HCT116 (cell line): ENCODE data around the gene CPNE4. TPM values are rescaled to one million over a fixed set of nuclear protein-coding genes. Genes with fewer than 3 reads are reported as not detected.
"Not testable (repeated sequence)": the region's sequence is repeated elsewhere in the genome, so short reads cannot be mapped to it uniquely, and the experiment has no call there.

Experiments
- ATAC-seq: fragments of 200-7000 bp; cut with Tn5 transposase; 2 replicates; pipeline ENCODE4 v1.9.1; 2020; ENCODE audit warnings: mild to moderate bottlenecking, moderate library complexity
- BruUV-seq: library from RNA; stranded (reverse); fragments of 400-500 nt; replicated peaks from 2 replicates; lab custom pipeline; 2021; lab: Mats Ljungman, UMichigan
- CTCF ChIA-PET: fragments of 300-600 bp; sonication (Branson Sonifier 250); formaldehyde crosslinking; loops from one replicate; lab custom pipeline; 2021; ENCODE audit warnings: antibody characterized with exemption; lab: Charles Lee
- POLR2A ChIA-PET: fragments of 300-600, 350-600 bp; sonication (Branson Sonifier 250); formaldehyde crosslinking; loops from one replicate; lab custom pipeline; 2021; ENCODE audit warnings: antibody characterized with exemption; lab: Charles Lee
- RAD21 ChIA-PET, 2 experiments: fragments of 300-600 bp; sonication (Branson Sonifier 250); formaldehyde crosslinking; loops; one replicate each; lab custom pipeline; 2023; ENCODE audit warnings: low total read pairs in 2 of 2; ENCODE audit not compliant: uncharacterized antibody in 2 of 2, unreplicated experiment in 2 of 2, low non-redundant PET in 1 of 2; lab: Charles Lee
- DNase-seq: peaks from one replicate; pipeline ENCODE4 v3.0.0-alpha.2; 2010; ENCODE audit warnings: low read depth, low spot score
- H2AFZ ChIP-seq: fragments of 200-600 bp; shearing (Covaris generic), sonication (generic); 2 replicates; pipeline ENCODE4 v1.6.1; 2017; ENCODE audit warnings: low read depth, mixed run types, mixed read lengths, antibody characterized with exemption, low read length; ENCODE audit not compliant: poor library complexity, severe bottlenecking
- H3K27ac ChIP-seq: 2 replicates; pipeline ENCODE4 v1.5.1; 2012; ENCODE audit warnings: low read depth, low read length
- H3K27me3 ChIP-seq: fragments of 200-600 bp; sonication (generic); 2 replicates; pipeline ENCODE4 v1.6.1; 2016; ENCODE audit warnings: mixed run types, low read length, mixed read lengths; ENCODE audit not compliant: insufficient read depth
- H3K36me3 ChIP-seq, 2 experiments: fragments of 200-500 bp in 1 of 2; fragments of 200-600 bp in 1 of 2; sonication (Bioruptor generic) in 1 of 2; sonication (generic) in 1 of 2; 2 replicates each; pipeline versions ENCODE4 v1.5.1 to v1.6.1; 2014 to 2016; ENCODE audit warnings: low read length in 2 of 2, inconsistent platforms in 1 of 2, mixed read lengths in 1 of 2, mixed run types in 1 of 2; ENCODE audit not compliant: insufficient read depth in 2 of 2, control insufficient read depth in 1 of 2
- H3K4me1 ChIP-seq, 2 experiments: fragments of 200-600 bp in 1 of 2; sonication (generic) in 1 of 2; 2 replicates each; pipeline versions ENCODE4 v1.5.1 to v1.6.1; 2012 to 2017; ENCODE audit warnings: low read length in 2 of 2, inconsistent platforms in 1 of 2, mild to moderate bottlenecking in 1 of 2, mixed read lengths in 1 of 2, mixed run types in 1 of 2, moderate library complexity in 1 of 2; ENCODE audit not compliant: insufficient read depth in 2 of 2, control insufficient read depth in 1 of 2
- H3K4me2 ChIP-seq: fragments of 200-600 bp; sonication (generic); 2 replicates; pipeline ENCODE4 v1.6.1; 2017; ENCODE audit warnings: mixed run types, low read length, mixed read lengths
- H3K4me3 ChIP-seq, 2 experiments: fragments of 200-600 bp in 1 of 2; sonication (generic) in 1 of 2; replicated peaks in 1 of 2; 2 replicates each; pipeline ENCODE4 v1.5.1; 2011 to 2016; ENCODE audit warnings: low read length in 2 of 2, control low read depth in 1 of 2, low read depth in 1 of 2, mild to moderate bottlenecking in 1 of 2, mixed read lengths in 1 of 2, mixed run types in 1 of 2
- H3K79me2 ChIP-seq: fragments of 200-600 bp; sonication (generic); 2 replicates; pipeline ENCODE4 v1.6.1; 2017; ENCODE audit warnings: mild to moderate bottlenecking, mixed run types, low read length, moderate library complexity, mixed read lengths; ENCODE audit not compliant: insufficient read depth
- H3K9ac ChIP-seq: fragments of 200-600 bp; sonication (generic); 2 replicates; pipeline ENCODE4 v1.6.1; 2016; ENCODE audit warnings: low read length, mixed read lengths
- H3K9me2 ChIP-seq: fragments of 200-600 bp; sonication (generic), shearing (Covaris generic); 2 replicates; pipeline ENCODE4 v1.6.1; 2017; ENCODE audit warnings: mixed run types, mild to moderate bottlenecking, moderate library complexity; ENCODE audit not compliant: insufficient read depth
- H3K9me3 ChIP-seq, 2 experiments: fragments of 200-500 bp in 1 of 2; fragments of 200-600 bp in 1 of 2; sonication (Bioruptor generic) in 1 of 2; sonication (generic) in 1 of 2; 2 replicates each; pipeline ENCODE4 v1.6.1; 2014 to 2017; ENCODE audit warnings: low read length in 2 of 2, mixed read lengths in 2 of 2, inconsistent platforms in 1 of 2, low read depth in 1 of 2, mild to moderate bottlenecking in 1 of 2, mixed run types in 1 of 2, moderate library complexity in 1 of 2; ENCODE audit not compliant: control insufficient read depth in 1 of 2, insufficient read depth in 1 of 2
- H4K20me1 ChIP-seq: fragments of 200-600 bp; sonication (generic), shearing (Covaris generic); 2 replicates; pipeline ENCODE4 v1.6.1; 2017; ENCODE audit warnings: mixed run types, mild to moderate bottlenecking, moderate library complexity; ENCODE audit not compliant: insufficient read depth
- CEBPB ChIP-seq: IDR thresholded peaks from 2 replicates; pipeline ENCODE4 v1.6.1; 2012; ENCODE audit warnings: low read depth
- POLR2AphosphoS5 ChIP-seq: IDR thresholded peaks from 2 replicates; pipeline ENCODE4 v1.6.1; 2011; ENCODE audit warnings: mild to moderate bottlenecking, low read depth, low read length, moderate library complexity
- SIN3A ChIP-seq: IDR thresholded peaks from 2 replicates; pipeline ENCODE4 v1.6.1; 2012; ENCODE audit warnings: low read depth
- intact Hi-C: fragments of 100-400 bp; cut with micrococcal nuclease; formaldehyde crosslinking; loops from 2 replicates; pipeline ENCODE4 v1.10.0; 2022
- total RNA-seq: library from RNA; stranded (reverse); gene quantifications from one replicate; pipeline ENCODE4 v1.2.1, GENCODE V29; 2021; ENCODE audit not compliant: unreplicated experiment
- TF ChIP-seq, protein P1 (sequence below): IDR thresholded peaks from 2 replicates; pipeline ENCODE4 v1.6.1; 2012

CPNE4 gene
- total RNA-seq, 1 experiment from 2014 or later = not detected

DNA sequence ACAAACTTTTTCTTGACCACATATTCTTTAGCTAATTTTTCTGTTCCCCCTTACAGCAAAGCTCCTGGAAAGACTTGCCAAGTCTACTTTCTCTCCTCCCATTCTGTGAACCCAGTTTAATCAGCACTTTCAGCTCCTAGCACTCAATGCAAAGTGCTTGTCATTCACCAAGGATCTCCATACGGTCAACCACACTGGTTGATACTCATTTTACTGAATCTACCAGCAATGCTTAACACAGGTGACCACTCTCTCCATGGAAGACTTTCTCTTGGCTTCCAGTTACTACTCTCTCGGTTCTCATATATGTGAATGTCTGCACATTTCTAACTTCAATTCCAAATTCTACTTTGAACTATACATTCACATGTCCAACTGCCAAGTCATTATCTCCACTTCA lies 543.7 kb downstream of the CPNE4 start:
- ChIA-PET POLR2A (no interaction called here), RAD21 (no interaction called here), CTCF (no interaction called here)
- ATAC-seq = no peak
- peaks cover 86% of the 10 kb centered on the region for H3K79me2 ChIP-seq
- intact Hi-C loops = no loop called here
- BruUV-seq = no TSS peak
- no peak for TF ChIP-seq CEBPB
- no peak for TF ChIP-seq SIN3A
- TF ChIP-seq POLR2AphosphoS5 = no peak
- TF ChIP-seq, protein P1, sequence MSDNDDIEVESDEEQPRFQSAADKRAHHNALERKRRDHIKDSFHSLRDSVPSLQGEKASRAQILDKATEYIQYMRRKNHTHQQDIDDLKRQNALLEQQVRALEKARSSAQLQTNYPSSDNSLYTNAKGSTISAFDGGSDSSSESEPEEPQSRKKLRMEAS = no peak
- H3K9ac ChIP-seq = no peak overlapping the region
- no peak overlapping the region for H3K4me3 ChIP-seq
- no peak overlapping the region for H3K27ac ChIP-seq
- no peaks in the 10 kb centered on the region for H3K9me3 ChIP-seq
- H2AFZ ChIP-seq = no peak overlapping the region
- no peak overlapping the region for H3K4me2 ChIP-seq
- H3K9me2 ChIP-seq = no peaks in the 10 kb centered on the region
- peaks cover 31 to 43% of the 10 kb centered on the region in 2 experiments; a peak in 3 of 4 replicates for H3K36me3 ChIP-seq
- no peaks in the 10 kb centered on the region for H3K27me3 ChIP-seq
- DNase-seq = no peak
- H3K4me1 ChIP-seq = no peaks in the 10 kb centered on the region
- H4K20me1 ChIP-seq = peaks cover 9% of the 10 kb centered on the region; the same call in 1 of the 2 replicates

DNA sequence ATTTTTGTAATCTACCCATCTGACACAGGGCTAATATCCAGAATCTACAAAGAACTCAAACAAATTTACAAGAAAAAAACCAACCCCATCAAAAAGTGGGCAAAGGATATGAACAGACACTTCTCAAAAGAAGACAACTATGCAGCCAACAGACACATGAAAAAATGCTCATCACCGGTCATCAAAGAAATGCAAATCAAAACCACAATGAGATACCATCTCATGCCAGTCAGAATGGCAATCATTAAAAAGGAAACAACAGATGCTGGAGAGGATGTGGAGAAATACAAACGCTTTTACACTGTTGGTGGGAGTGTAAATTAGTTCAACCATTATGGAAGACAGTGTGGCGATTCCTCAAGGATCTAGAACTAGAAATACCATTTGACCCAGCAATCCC lies 548.3 kb downstream of the CPNE4 start:
- H3K9me3 ChIP-seq, H3K27ac ChIP-seq, H3K4me3 ChIP-seq, H3K4me2 ChIP-seq, CTCF ChIA-PET, H3K27me3 ChIP-seq, POLR2A ChIA-PET, DNase-seq, RAD21 ChIA-PET, intact Hi-C loops, H3K9me2 ChIP-seq, H3K9ac ChIP-seq, H2AFZ ChIP-seq, H4K20me1 ChIP-seq, H3K4me1 ChIP-seq, ATAC-seq, BruUV-seq: not testable (repeated sequence)
- Histone ChIP-seq H3K79me2 (peaks cover 83% of the 10 kb centered on the region), H3K36me3 (peaks cover 20 to 37% of the 10 kb centered on the region in 2 experiments; a peak in 3 of 4 replicates)
